Islet of Langerhans (tissue), 1 donor: Measurements from ENCODE around the gene LHX2.
"Not testable (repeated sequence)": the region's sequence is repeated elsewhere in the genome, so short reads cannot be mapped to it uniquely, and the experiment has no call there.

ENCODE experiments used
- FAIRE-seq: peaks from one replicate; lab custom pipeline; 2011; peaks lifted over from hg19 to GRCh38; lab: Jason Lieb, UNC

Gene LHX2

DNA sequence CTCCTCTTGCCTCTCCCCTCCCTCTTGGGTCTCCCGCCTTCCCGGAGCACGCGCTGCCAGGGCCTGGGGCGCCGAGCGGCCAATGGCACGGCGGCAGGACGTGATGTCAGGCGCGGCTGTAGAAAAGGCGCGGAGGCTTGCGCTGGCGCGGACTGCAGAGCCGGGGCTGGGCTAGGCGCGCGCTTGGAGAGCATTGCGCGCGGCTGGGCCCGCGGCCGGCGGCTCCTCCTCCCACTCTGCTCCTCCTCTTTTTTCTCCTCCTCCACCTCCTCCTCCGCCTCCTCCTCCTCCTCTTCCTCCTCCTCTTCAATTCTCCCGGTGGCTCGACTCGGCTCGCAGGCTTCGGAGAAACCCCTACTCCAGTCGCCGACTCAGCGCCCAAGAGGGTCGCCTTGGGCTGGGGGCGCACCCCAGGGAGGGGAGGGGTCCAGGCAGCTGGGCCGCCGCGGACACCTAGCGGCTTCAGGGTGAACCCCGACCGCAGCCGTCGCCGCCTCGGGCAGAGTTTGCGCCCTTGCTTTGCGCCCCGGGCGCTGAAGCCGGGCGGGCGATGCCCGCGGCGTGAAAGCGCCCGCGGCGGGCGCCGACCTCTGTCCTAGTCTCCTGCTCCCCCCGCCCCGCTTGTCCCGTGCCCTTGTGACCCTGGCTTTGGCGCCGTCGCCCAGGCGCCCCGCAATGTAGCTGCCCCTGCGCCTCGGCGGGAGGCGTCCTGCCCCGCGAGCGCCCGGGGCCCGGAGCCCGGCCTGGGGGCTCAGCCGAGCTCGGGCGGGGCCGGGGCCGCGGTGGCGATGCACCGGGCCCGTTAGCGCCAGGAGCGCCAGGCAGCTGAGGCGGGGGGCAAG is at the start of gene LHX2:
Gene LHX2 (plus strand): TSS at position 309 of the 842 bp plus-strand sequence. CDS start 581 bp downstream, outside the sequence.
- FAIRE-seq = no peak

GRCh38 chr9:123964761-123965160 is 46.8 kb upstream of the LHX2 start:
- FAIRE-seq = no peak

- no peak for FAIRE-seq
Measured at GRCh38 chr9:123965801-123966686, 45.5 kb upstream of the LHX2 start.

DNA sequence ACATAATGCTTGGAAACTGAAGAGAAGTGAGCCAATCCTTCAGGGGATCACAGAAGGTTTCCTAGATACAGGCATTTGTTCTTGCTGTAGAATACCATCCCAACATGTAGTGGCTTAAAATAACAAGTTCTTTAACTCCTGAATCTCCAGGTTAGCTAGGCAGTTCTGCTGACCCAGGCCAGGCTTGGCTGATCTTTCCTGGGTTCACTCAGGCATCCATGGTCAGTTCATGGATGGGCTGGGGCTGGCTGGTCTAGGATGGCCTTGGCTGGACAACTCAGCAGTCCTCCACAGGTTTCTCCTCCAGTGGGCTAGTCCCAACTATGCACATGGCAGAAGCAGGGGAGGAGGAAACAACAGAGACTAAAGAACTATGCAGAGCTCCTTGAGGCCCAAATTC is 44.2 kb upstream of the LHX2 start:
- FAIRE-seq = no peak

- FAIRE-seq = no peak
Measured at GRCh38 chr9:123972618-123973017, 39.0 kb upstream of the LHX2 start.

- no peak for FAIRE-seq
Measured at GRCh38 chr9:123973590-123974223, 37.9 kb upstream of the LHX2 start.

DNA sequence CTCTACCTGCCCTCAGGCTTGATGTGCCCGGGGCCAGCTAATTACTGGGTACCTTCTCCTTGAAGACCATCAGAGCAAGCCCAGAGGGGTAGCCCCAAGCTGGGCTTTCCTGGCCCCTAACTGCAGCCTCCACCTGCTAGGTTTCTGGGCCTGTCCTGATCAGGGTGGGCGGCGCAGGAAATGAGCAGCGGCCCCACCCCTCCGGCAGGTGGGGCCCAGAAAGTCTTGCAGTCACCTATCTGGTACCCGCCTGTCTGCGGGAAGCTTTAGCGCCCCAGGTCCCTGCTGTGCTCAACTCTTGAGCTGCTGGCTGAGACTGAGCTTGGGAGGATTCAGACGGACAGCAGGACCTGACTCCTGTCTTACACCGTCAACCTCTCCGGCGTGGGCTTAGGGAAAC is 37.1 kb upstream of the LHX2 start:
- no peak for FAIRE-seq

DNA sequence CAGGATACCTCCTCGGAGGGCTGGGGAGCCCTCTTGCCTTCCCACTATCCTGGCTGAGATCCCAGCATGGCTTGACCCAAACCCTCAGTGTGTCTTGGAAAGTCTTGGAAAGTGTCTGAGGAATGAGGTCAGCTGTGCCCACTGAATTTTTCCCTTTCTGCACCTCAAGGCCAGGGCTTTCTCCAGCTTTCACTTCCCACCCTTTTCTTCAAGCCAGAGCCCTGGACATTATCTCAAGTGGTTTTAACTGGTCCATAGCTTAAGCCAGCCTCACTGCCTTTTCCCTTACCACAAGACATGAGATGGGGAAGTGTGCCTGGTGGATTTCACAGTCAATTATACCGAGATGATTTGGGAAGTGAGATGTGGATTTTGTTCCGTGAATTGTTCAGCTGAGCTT is 35.7 kb upstream of the LHX2 start:
- no peak for FAIRE-seq

DNA sequence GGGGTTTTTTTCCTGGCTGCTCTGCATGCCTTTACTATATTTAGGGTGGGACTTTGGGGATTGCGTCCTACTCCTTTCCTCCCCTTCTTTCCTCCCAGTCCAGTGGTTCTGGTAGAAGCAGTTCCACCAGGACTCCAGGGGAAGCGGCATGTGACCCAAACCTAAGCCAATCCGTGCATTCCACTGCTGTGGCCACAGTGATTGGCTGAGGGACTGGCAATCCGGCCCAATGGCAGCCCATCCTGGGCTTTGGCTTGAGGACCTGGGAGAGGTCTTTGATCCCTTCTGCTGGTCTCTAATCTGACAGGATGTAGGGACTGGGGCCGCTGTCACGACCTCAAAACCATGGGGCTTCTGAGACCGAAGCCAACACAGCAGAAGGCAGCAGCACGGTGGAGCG is 35.0 kb upstream of the LHX2 start:
- not testable (repeated sequence) for FAIRE-seq

DNA sequence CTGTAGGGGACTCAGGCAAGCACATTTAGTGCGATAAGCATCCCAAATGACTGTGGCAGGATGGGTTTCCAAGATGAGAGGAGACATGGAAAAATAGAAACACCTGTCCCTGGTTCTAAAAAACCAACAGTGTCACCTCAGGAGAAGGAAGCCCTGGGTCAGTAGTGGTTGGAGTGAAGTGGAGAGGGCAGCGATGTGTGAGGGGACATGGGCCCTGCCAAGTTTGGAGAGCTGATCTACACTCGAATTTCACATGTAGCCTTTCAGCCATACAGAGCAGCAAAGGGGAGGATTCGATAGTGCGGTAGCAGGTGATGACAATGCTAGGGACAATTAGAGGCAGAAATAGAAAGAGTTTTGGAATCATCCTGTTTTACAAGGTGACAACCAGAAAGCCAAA is 32.6 kb upstream of the LHX2 start:
- FAIRE-seq = no peak

GRCh38 chr9:123982535-123982934 is 29.0 kb upstream of the LHX2 start:
- no peak for FAIRE-seq

DNA sequence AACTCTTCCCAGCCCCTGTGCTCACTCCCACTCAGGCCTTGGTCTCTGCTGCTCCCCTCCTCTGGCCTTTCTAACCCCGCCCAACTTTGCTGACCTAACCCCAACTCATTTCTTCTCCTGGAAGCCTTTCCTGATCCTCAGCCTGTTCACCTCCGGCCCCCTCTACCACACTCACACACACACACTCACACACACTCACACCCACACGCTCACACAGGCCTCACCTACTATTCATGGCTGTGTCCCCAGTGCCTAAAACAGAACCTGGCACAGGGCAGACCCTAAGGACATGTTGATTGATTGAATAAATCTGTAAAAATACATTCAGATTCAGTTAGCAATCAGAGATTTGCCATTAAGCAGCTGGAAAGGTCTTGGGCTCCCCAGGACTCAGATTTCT is 28.5 kb upstream of the LHX2 start:
- FAIRE-seq = no peak

DNA sequence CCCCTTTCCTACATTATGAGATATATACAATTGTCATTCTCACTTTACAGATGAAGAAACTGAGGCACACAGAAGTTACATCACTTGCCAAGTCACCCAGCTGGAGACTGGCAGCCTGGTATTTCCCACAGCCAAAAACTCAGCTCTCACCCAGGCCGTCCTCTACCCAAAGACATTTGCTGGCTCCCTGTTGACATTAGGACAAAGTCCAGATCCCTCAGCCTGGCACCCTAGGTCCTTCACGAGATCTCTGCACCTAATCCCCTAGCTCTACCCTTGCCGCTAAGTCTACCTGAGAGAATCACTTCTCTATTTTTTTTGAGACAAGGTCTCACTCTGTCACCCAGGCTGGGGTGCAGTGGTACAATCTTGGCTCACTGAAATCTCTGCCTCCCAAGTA is 26.8 kb upstream of the LHX2 start:
- no peak for FAIRE-seq

DNA sequence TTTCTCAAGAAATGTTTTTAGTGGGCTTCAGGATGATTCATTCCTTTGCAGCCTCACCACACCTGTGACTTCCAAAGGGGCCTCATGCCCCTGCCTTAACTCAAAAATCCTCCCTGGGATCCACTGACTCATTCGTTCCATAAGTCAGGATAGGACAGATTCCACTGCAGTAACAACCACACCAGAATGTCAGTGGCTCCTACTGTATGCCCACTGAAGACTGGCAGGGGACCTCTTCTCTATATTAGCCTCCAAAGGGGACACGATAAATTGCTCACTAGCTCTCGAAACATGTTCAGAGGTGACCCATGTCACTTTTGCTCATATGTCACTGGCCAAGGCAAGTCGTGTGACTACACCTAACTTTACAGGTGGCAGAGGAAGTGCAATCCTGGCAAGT is 25.7 kb upstream of the LHX2 start:
- no peak for FAIRE-seq

DNA sequence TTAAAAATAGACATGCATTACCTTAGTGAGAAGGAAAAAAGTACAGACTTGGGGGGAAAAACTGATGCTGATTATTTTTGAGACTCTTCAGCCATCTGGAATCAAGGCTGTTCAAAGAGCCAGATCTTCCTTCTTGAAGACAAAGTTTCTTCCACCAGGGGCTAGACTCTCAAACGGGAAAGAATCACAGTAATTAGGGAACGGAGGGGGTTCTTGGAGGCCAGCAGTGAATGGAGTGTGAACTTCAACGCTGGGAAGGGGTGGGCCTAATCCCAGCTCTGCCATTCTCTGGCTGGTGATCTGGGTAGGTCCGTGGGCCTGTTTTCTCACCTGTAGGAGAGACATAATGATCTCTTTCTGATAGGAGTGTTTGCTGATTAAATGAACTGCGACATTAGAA is 21.1 kb upstream of the LHX2 start:
- no peak for FAIRE-seq

DNA sequence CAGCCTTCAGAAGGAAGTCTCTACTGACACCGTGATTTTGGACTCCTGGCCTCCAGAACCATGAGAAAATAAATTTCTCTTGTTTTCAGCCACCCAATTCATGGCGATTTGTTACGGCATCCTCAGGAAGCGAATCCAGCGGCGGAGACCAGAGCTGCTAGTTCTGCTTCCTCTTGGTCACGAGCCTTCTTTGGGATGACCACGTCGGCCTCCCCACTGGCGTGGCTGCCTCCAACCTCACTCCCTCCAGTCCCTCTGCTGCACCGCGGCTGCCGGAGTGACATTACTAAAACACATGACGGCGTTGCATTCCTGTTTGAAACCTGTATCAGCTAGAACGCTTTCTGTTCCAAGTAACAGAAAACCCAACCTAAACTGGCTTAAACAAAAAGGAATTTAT is 18.9 kb upstream of the LHX2 start:
- not testable (repeated sequence) for FAIRE-seq

DNA sequence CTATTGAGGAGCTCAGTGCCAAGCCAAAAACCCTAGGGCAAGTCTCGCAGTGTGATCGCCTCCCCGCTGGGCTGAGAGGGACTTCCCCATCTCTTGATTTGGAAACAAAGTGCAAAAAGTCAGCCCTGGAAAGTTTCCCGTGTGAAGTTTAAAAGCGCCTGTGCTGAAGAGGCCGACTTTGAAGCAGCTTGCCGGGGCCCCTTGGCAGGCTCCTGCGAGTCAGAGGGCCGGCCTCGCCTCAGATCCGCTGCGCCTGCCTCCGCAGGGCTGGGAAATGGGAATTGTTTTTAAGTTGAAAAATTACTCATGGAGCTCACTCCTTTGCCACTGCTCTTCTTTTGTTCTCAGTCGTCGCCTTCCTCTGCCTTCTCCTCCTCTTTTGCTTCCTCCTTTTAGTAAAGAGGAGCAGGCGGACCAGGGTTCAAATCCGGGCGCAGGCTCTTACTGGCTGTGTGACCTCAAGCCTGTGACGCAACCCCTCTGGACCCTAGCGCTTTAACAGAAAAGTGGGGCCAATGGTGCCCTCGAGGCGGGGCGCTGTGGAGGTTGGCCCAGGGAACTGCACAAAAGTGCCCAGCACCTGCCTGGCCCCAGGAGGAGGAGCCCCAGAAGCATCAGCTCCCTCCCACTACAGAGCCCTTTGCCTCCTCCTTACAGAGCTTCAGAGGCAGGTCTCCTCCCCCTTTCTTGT is 14.7 kb upstream of the LHX2 start:
- no peak for FAIRE-seq

GRCh38 chr9:123997665-123998277 is 13.8 kb upstream of the LHX2 start:
- FAIRE-seq = no peak

GRCh38 chr9:123998278-123998925 is 13.2 kb upstream of the LHX2 start:
- no peak for FAIRE-seq

DNA sequence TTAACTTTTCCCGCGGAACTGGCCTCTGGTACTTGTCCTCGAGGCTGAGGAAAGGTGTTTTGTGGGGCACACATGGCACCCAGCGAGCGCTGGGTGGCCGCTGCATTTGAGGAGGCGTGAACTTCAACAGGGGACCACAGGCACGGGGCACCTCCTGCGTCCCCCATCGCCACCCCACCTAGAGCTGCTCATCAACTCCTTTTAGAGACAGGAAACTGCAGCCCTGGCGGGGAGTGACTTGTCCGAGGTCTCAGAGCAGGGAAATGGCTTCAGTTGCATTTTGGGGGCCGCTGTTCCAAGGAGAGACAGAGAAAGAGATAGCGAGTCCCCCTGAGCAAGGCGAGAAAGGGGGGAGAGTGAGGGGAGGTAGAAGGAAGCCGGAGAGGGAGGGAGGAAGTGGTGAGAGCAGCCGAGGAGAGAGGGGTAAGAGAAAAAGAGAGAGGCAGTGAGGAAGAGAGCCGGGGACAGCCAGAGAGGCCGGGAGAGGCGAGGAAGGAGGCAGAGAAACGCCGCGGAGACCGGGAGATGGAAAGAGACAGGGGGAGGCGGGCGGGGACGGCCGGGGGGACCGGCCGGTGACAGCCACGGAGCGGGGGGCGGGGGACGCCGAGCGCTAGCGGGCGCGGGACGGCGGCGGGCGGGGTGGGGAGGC is 12.5 kb upstream of the LHX2 start:
- FAIRE-seq = no peak

- FAIRE-seq = no peak
Measured at GRCh38 chr9:123999661-124000060, 11.9 kb upstream of the LHX2 start.
